Measurements from ENCODE around the gene EFS. TPM values are rescaled to one million over a fixed set of nuclear protein-coding genes. Genes with fewer than 3 reads are reported as not detected.

Gene EFS
- total and polyA plus RNA-seq, 2 donors (not counting 1 experiment from before 2014, with no cell fraction given): not detected

DNA sequence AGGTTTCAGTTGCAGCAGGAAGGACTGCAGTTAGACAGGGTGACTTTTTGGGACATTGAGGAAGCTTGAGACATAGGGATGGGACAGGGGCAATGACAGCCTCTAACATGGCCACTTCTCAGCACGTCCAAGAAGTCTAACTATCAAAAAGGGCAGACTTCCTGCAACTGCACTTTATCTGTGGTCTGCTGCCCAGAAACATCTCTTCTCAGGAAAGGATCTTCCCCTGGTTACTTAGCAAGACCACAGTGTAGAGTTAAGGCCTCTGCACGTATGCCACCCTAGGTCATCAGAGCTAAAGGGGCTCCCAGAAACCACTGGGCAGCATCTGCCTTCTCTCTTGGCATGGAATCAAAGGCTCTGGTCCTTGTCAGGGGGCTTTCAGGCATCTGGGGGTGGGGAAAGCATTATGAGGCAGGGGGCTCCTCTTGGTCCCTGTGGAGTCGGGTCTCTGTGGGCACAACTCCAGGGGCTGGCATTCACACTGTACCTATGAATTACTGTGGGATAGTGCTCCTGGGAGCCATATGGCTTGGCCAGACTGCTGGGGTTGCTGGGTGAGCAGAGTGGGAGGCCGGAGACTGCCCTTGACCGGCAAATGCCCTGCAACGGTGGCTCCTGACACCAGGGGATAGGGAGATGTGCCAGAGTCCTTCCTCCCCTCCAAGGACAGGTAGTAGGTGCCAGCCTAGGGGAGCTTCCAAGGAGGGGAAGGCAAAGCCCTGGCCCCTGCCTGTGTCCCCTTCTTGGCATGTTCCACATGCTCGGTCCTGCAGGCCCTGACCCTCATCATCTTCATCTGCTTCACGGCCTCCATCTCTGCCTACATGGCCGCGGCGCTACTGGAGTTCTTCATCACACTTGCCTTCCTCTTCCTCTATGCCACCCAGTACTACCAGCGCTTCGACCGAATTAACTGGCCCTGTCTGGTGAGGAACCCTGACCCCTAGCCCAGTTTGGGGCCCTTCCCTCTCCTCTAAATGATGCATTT, 12.9 kb upstream of the EFS start:
- no peak for DNase-seq
- Histone ChIP-seq H3K27ac (ENCODE audit: low read length in 2 of 2) (no peak overlapping the region), H4K20me1 (ENCODE audit: control insufficient read depth, insufficient read depth, low read length, poor library complexity, severe bottlenecking) (no peaks in the 10 kb centered on the region), H3K4me3 (ENCODE audit: control extremely low read depth in 1 of 5, extremely low read depth in 1 of 5, insufficient read depth in 1 of 5, low read depth in 2 of 5, low read length in 4 of 5) (no peak overlapping the region), H3K36me3 (replicated peaks in 1 of 2; ENCODE audit: control extremely low read depth in 1 of 2, control insufficient read depth in 1 of 2, extremely low read depth in 1 of 2, insufficient read depth in 2 of 2, low read length in 1 of 2) (no peaks in the 10 kb centered on the region), H3K9me3 (ENCODE audit: control extremely low read depth in 1 of 3, control insufficient read depth in 2 of 3, insufficient read depth in 1 of 3, low read length in 2 of 3) (no peaks in the 10 kb centered on the region), H3K79me2 (ENCODE audit: control insufficient read depth, insufficient read depth, low read length) (no peaks in the 10 kb centered on the region), H2AFZ (ENCODE audit: insufficient read depth, low read depth, low read length, poor library complexity, severe bottlenecking) (no peak overlapping the region), H3K4me1 (ENCODE audit: control insufficient read depth in 2 of 2, insufficient read depth in 2 of 2, low read length in 2 of 2) (no peaks in the 10 kb centered on the region), H3K4me2 (replicated peaks; ENCODE audit: low read depth, low read length, poor library complexity, severe bottlenecking) (no peak overlapping the region), H3K27me3 (replicated peaks in 1 of 4; ENCODE audit: control extremely low read depth in 1 of 4, control insufficient read depth in 3 of 4, insufficient read depth in 4 of 4, low read length in 3 of 4) (peaks cover 0 to 16% (median 0%) of the 10 kb centered on the region in 4 experiments), H3K9ac (ENCODE audit: low read length) (no peak overlapping the region)
- ChIA-PET POLR2A (no interaction called here), CTCF (interaction anchor here (5.7 to 8.7 kb wide), 2 partner anchors 110 to 257 kb away, joined by 48 to 129 read pairs; no protein-coding TSS in a partner anchor)
- intact Hi-C loops (cut with micrococcal nuclease): no loop called here
- H3K4me3 Mint-ChIP-seq: no peak overlapping the region
- WGBS (ENCODE audit: insufficient coverage): 86% methylated on average over 11 of the region's 14 CpGs
- H3K9me3 Mint-ChIP-seq (ENCODE audit: insufficient read depth): no peaks in the 10 kb centered on the region
- ATAC-seq (ENCODE audit: low read depth): no peak
- no peak overlapping the region for H3K27ac Mint-ChIP-seq
- H3K4me1 Mint-ChIP-seq: no peaks in the 10 kb centered on the region
- TF ChIP-seq, protein P1, sequence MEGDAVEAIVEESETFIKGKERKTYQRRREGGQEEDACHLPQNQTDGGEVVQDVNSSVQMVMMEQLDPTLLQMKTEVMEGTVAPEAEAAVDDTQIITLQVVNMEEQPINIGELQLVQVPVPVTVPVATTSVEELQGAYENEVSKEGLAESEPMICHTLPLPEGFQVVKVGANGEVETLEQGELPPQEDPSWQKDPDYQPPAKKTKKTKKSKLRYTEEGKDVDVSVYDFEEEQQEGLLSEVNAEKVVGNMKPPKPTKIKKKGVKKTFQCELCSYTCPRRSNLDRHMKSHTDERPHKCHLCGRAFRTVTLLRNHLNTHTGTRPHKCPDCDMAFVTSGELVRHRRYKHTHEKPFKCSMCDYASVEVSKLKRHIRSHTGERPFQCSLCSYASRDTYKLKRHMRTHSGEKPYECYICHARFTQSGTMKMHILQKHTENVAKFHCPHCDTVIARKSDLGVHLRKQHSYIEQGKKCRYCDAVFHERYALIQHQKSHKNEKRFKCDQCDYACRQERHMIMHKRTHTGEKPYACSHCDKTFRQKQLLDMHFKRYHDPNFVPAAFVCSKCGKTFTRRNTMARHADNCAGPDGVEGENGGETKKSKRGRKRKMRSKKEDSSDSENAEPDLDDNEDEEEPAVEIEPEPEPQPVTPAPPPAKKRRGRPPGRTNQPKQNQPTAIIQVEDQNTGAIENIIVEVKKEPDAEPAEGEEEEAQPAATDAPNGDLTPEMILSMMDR (IDR thresholded peaks at IDR 0.05): no peak
- TF ChIP-seq EZH2 (IDR thresholded peaks at IDR 0.05; ENCODE audit: borderline replicate concordance, insufficient read depth, low read depth, low read length, poor library complexity, severe bottlenecking): no peak
- peaks cover 24% of the 10 kb centered on the region for H3K27me3 Mint-ChIP-seq

DNA sequence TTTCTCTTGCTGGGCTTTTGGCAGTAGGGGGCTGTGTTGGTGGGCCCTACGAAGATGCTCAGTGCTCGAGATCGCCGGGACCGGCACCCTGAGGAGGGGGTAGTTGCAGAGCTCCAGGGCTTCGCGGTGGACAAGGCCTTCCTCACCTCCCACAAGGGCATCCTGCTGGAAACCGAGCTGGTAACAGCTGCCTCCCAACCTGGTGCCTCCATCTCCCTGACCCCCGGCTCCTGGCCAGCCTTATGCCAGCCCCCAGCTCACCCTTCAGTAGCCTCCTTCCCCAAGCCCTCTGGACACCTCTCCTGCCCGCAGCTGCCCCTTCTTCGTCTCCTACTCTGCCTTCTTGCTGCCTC, 12.2 kb upstream of the EFS start:
- peaks cover 0 to 14% (median 0%) of the 10 kb centered on the region in 4 experiments for H3K27me3 ChIP-seq (replicated peaks in 1 of 4; ENCODE audit: control extremely low read depth in 1 of 4, control insufficient read depth in 3 of 4, insufficient read depth in 4 of 4, low read length in 3 of 4)
- no peaks in the 10 kb centered on the region for H3K79me2 ChIP-seq (ENCODE audit: control insufficient read depth, insufficient read depth, low read length)
- intact Hi-C loops (cut with micrococcal nuclease): no loop called here
- no peaks in the 10 kb centered on the region for H3K4me1 ChIP-seq (ENCODE audit: control insufficient read depth in 2 of 2, insufficient read depth in 2 of 2, low read length in 2 of 2)
- no peaks in the 10 kb centered on the region for H4K20me1 ChIP-seq (ENCODE audit: control insufficient read depth, insufficient read depth, low read length, poor library complexity, severe bottlenecking)
- no peak overlapping the region for H3K4me2 ChIP-seq (replicated peaks; ENCODE audit: low read depth, low read length, poor library complexity, severe bottlenecking)
- no peaks in the 10 kb centered on the region for H3K36me3 ChIP-seq (replicated peaks in 1 of 2; ENCODE audit: control extremely low read depth in 1 of 2, control insufficient read depth in 1 of 2, extremely low read depth in 1 of 2, insufficient read depth in 2 of 2, low read length in 1 of 2)
- 81% methylated on average over 10 of the region's 11 CpGs for WGBS (ENCODE audit: insufficient coverage)
- ATAC-seq (ENCODE audit: low read depth) (no peak), DNase-seq (no peak)
- no peaks in the 10 kb centered on the region for H3K9me3 Mint-ChIP-seq (ENCODE audit: insufficient read depth)
- no peak overlapping the region for H3K27ac ChIP-seq (ENCODE audit: low read length in 2 of 2)
- H3K27ac Mint-ChIP-seq: no peak overlapping the region
- H3K4me3 ChIP-seq (ENCODE audit: control extremely low read depth in 1 of 5, extremely low read depth in 1 of 5, insufficient read depth in 1 of 5, low read depth in 2 of 5, low read length in 4 of 5): no peak overlapping the region
- H2AFZ ChIP-seq (ENCODE audit: insufficient read depth, low read depth, low read length, poor library complexity, severe bottlenecking): no peak overlapping the region
- no peak overlapping the region for H3K4me3 Mint-ChIP-seq
- CTCF ChIA-PET: interaction anchor here (5.7 to 8.7 kb wide), 2 partner anchors 110 to 256 kb away, joined by 48 to 129 read pairs; no protein-coding TSS in a partner anchor
- peaks cover 17% of the 10 kb centered on the region for H3K27me3 Mint-ChIP-seq
- TF ChIP-seq, protein P1 (IDR thresholded peaks at IDR 0.05): no peak
- no peak for TF ChIP-seq EZH2 (IDR thresholded peaks at IDR 0.05; ENCODE audit: borderline replicate concordance, insufficient read depth, low read depth, low read length, poor library complexity, severe bottlenecking)
- no peaks in the 10 kb centered on the region for H3K4me1 Mint-ChIP-seq
- no peak overlapping the region for H3K9ac ChIP-seq (ENCODE audit: low read length)
- POLR2A ChIA-PET: no interaction called here
- no peaks in the 10 kb centered on the region for H3K9me3 ChIP-seq (ENCODE audit: control extremely low read depth in 1 of 3, control insufficient read depth in 2 of 3, insufficient read depth in 1 of 3, low read length in 2 of 3)

All from B cell (primary cell).